NCI-H2081 (cell line): ENCODE data around the gene LRRC8C.

Source experiments
- DNase-seq, 2 experiments: peaks; one replicate each; lab custom pipeline; 2025; lab: John Stamatoyannopoulos, UW

The LRRC8C gene

DNA sequence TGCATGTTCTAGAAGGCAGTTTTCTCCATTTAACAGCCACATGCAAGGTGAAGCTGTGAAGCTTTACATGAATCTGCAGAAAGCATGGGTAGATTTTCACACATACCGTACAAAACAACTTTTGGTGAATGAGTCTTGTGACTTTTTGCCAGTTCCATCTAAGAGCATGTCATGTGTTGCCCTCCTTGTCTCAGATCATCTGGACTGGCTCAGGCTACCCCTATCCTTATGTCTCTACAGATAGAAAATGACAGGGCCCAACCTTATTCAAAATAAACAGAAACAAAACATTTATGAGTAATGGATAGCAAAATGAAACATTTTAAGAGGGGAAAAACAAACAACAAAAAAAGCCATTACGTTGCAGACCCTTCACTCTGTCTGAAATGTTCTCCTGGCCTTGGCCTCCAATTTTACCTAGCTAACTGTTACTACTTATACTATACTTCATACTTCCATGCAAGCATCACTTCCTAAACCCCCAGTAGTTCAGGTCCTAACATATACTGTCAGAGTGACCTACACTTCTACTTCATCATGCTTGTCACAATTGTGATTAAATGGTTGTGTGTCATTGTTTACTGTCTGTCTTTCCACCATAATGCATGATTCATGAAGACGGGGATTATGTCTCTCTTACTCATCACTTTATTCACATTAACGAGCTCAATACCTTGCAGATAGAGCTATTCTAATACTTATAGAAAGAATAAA is 39.0 kb downstream of the LRRC8C start:
- no peak for DNase-seq

DNA sequence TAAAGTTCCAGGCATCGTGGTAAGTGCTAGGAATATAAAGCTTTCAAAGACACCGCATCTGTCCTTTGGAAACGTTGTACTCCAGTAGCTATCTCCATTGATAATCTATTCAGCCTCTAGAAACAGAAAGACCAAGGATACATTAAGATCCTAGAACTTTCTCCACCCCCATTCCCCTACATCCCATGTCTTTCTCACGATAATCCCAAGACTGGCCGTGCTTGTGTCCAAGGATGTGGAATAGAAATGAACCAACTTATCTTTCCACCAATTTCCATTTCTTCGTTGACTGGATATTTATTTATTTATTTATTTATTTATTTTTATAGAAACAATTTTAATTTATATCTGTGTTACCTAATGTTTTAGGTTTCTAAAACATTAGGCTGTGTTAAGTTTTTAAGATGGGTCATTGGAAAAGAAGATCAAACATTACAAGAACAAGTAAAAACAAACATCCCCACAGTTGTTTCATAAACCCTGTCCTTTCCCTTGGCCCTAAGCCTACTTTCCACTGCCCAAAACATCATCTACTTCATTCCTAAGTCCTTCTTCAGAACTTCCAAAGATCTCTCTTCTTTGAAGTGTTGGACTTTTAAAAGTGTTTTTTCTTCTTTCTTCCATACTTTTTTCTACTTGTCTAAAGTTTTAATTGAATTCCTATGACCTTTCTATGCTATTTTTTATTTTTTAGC is 39.7 kb downstream of the LRRC8C start:
- DNase-seq: no peak

DNA sequence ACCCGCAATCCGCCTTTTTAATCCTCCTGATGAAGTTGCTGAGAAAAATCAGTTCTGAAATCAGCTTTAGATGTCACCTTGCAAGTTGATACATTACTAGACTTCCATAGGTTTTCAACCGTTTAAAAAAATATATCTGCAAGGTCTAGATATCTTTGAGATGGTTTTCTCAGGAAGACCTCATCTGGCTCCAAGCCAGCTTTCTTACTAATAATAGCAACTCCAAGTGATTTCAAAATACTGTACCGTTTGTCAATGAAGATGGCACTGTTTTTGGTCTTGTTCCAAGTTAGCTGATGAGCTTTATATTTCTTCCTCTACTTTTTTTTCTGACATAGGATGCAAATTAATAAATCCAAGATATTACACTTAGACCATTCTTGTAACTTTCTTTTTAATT is 40.3 kb downstream of the LRRC8C start:
- no peak for DNase-seq

DNA sequence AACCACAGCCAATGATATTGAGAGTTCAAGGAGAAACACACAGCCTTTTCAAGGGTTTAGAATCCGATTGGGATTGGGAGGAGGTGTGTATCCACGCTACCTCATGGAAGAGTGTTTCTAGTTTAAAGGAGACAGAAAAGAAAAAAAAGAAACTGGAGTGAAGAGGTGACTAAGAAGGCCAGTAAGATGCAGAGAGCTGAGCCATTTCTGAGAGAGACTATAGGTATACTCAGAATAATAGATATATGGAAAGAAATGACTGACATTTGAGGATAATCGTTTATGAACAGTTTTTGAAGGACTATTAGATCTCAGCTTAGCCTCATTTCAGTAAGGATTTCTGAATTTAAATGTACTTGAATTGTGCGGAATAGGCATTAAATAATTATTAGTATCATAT is 42.8 kb downstream of the LRRC8C start:
- DNase-seq: no peak

DNA sequence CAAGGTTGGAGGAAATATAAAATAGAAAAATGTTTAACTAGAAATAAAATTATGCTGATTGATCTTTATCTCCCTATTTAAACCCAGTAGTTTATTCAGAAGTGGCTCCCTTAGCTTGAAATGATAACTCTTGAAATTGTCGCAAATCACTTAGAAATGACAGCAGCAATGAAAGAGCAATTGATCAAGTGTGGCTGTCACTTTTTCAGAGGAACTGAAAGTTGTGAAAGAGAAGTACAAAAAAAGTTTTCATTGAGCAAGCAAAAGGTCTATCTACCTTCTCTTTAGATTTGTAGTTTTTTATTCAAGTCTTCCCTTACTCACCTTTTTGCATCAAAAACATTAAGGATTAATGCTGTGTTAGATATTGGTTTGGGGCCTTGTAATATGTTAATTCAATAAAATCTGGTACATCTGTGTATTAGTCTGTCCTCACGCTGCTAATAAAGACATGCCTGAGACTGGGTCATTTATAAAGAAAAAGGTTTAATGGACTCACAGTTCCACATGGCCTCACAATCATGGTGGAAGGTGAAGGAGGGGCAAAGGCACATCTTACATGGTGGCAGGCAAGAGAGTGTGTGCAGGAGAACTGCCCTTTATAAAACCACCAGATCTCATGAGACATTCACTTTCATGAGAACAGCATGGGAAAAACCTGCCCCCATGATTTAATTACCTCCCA is 48.3 kb downstream of the LRRC8C start:
- no peak for DNase-seq

DNA sequence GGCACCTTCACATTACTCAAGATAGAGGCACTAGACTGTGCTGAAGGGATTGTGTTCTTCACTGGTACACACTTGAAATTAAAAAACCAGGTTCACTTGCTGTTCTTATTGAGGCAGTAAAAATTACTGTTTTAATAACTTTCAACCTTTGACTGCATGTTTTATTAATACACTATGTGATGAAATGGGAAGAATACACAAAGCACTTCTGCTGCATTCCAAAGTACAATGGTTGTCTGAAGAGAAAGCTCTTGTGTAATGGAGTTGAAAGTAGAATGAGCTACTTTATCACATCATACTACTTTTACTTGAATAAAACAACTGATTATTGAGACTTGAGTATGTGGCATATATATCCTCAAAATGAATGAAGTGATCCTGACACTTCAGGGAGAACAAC is 49.7 kb downstream of the LRRC8C start:
- no peak for DNase-seq

DNA sequence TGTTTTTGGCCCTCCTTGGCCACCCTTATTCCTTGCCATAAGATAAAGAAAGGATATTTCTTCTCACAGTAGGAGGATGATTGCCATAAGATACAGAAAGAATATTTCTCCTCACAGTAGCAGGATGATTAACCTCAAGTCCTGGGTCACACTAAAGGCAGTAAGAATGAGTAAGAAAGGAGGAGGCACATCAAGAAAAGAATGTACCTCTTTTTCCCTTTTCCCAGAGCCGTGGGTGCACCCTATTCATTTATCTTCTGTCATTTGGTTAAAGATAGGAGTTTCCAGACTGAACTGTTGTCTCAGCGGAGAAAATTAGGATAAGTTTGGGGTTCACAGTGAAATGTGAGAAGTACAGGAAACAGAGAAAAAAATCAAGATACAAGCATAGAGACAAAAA is 52.5 kb downstream of the LRRC8C start:
- no peak for DNase-seq

DNA sequence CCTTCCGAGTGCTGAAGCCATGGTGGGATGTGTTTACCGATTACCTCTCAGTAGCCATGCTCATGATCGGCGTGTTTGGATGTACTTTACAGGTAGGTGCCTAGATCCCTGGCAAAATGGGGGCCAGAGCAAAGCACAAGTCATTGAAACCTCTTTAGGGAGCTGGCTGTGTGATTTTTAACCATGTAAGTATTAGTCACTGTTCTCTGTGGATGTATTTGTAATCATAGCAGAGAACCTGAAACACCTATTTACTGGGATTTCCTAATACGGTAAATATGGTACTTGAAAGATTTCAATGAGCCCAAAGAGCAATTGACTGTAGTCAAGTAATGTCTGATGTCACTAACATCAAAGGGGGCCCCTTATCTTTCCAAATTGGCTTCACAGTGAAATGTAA is 53.6 kb downstream of the LRRC8C start:
- no peak for DNase-seq

DNA sequence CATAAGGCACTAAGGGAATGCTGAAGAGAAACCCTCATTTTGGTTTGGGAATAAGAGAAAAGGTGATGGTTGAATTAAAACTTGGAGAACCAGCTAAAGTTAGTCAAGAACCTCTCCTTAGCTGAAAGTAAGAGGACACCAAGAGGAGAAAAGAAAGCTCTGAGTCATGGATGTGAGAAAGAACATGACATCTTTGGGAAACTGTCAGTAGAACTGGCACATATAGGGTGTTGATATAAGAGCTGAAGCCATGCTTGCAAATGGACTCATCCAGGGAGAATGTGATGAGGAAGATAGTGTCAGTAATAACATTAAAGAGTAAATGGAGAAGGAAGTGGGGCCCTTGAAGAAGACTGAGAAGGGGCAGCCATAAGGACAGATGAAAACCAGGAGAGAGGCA is 54.3 kb downstream of the LRRC8C start:
- no peak for DNase-seq

DNA sequence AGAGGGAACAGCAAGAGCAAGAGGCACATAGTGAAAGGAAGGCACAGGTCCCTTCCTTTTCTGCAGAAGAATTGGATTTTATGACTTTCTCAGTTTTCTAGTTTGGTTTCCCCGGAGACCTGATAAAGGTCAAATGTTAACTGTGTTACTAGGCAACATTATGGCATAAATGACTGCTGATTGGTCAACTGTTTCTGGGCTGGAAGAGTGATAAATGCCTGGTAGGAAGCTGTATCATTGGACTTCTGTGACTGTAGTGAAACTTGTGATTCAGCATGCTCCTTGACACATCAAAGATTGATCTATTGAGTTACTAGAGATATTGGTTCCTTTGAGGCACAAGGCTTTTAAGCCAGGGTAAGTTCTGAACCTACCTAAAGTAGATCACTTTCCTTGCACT is 55.7 kb downstream of the LRRC8C start:
- no peak for DNase-seq

DNA sequence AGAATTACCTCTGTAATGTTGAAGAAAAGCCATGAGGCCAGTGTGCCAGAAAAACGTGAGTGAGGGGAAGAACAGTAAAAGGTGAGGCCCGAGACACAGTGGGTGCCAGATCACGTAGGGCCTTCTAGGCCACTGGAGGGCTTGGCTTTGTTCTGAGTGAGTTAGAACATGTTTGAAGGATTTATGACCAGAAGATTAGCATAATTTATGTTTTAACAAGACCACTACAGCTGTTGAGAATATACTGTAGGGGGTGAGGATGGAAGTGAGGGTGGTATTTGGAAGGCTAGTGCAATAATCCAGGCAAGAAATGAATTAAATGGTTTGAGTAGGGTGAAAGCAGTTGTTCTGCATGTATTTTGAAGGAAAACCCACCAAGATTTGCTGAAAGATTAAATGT is 56.3 kb downstream of the LRRC8C start:
- no peak for DNase-seq

DNA sequence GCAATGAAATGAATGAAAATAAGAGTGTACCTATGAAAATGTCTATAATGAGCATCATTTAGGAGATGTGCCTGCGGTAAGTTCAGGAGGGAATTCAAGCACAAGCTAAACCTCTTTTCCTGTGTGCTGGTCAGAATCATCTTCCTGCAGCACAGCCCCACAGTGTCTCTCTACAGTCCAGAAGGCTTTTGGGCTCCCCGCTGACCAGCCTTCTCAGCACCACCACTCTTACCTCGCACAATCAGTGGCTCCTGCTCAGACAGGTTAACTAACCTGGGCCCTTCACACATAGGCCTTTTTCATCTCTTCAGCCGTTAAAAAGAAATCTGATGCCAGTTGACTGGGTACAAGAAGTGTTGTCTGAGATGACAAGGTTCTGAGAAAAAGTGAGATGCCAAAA is 57.7 kb downstream of the LRRC8C start:
- DNase-seq: no peak

DNA sequence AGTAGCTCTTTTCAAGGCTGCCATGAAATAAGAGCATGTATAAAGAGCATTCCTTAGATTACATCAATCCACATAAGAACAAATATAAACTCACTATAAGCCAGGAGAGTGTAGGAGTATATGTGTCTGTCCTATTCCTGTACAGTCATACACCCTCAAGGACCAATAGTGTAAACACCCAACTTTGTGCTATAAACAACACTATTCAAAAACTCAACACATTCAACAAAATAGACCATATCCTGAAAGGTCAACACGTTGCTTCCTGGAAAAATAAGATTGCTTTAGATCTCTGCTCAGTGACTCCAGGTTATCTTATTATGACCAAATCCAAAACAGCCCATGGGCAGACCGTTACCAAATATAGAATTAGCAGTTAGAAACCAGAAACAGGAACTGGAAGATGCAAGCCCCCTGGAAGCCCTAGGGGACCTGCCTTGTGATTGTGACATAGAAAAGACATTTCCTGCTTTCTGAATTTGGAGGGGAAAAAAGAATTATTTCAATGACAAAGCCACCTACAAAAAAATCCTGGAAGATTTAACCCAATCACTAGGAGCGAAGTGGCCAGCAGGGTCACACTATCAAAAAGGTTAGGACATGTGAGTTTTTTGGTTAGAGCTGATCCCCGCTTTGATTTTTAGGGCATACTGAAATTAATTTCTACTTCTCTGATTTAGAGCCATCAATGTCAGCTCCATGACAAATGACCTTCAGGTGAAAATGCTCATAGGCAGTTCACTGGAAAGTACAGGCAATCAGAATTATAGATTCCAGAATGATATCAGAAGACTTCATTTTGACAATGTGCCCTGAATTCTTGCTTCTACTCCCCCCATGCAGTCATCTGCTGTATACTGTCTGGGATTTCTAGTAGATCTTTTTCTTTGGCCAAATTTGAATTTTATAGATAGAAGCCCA is 59.9 kb downstream of the LRRC8C start:
- DNase-seq: no peak

DNA sequence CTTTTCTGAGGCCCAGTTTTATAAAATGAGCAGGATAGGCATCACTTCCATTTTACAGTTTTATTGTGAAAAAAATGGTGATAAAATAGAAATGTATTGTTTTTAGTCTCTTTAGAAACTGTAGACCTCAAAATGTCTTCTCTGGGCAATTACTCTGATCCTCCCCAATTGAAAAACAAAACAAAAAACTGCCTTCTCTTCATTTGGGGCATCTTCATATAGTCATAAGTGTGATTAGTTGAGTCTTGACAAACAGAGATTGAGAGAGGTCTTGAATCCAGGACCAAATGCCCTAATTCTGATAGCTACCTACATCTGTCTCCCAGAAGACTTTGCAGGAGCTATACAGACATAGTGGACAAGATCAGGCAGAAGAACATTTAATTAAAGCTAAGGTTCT is 62.9 kb downstream of the LRRC8C start:
- DNase-seq: no peak

DNA sequence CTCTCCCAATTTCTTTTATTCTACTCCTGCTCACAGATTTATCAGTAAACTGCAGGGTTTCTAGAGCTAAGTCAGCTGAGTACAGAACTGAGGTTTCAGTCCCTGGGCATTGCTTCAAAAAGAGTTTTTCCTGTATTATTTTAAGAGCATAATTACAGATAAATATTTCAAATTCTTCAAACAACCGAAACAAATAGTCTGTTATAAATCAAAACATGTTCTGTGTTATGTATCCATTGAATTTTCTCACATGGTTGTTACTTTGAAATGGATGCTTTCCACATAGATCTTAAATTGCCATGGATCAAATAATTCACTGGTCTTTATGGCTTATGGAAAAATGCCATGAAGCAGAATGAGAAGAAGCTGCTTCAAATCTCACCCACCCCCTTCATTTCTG is 64.5 kb downstream of the LRRC8C start:
- no peak for DNase-seq

DNA sequence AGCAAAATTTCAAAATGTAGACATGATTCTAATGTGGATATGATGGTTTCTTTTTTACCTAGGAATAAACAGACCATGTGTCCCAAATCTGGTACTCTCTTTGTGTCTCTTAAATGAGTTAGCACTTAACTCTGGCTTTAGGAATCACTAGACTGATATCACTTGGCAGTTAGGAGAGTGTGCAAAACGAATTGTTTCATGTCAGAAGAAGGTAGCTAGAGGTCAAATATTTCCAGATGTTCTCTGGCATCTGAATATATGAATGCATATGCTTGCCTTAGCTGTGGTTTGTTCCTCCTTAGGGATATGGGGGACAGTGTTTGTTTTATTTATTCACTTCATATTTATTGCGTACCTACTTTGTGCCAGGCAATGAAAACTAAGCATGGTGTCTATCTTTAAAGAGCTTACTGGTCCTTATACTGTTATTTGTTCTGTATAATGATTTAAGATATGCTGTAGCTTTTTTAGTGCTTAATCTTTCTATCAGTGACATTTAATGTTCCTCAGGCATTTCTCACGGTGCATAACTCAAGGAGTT is 65.2 kb downstream of the LRRC8C start:
- DNase-seq: no peak

DNA sequence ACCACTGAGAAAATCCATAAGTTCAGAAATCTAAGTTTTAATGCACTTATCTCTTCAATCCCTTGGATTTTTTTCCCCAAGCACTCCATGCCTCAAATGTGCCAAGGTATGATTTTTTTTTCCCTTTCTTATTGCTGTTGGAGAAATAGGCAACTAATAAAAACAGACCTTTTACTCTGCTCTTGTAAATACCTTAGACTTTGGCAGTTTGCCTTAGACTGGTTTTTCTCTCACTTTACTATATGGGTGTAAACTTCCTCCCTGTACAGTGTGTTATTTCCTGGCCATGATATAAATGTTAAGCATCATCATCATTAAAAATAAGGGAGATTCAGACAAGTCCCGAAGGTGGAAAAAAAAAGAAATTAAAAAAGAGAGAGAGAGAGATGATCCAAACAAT is 65.7 kb downstream of the LRRC8C start:
- DNase-seq: no peak

DNA sequence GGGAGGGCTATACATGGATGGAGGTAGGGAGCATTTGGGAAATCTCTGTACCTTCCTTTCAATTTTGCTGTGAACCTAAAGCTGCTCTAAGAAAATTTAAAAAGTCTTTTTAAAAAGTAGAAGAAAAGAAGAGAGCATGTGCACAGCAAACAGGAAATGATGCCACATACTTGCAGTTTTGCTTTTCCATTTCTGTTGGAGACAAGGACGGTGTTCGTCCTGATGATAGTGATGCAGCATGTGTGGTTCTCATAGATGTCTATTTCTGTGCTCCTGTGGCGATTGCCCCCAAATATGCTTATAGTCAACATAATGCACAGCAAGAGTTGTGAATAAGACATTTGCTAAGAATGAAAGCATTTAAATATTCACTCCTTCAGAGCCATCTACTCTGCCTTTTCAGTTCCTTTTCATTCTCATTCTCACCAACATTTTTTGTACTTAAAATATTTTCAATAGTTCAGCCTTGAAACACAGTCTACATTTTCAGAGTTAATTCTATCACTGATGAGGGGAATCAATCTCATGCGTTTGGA is 66.6 kb downstream of the LRRC8C start:
- DNase-seq: no peak

DNA sequence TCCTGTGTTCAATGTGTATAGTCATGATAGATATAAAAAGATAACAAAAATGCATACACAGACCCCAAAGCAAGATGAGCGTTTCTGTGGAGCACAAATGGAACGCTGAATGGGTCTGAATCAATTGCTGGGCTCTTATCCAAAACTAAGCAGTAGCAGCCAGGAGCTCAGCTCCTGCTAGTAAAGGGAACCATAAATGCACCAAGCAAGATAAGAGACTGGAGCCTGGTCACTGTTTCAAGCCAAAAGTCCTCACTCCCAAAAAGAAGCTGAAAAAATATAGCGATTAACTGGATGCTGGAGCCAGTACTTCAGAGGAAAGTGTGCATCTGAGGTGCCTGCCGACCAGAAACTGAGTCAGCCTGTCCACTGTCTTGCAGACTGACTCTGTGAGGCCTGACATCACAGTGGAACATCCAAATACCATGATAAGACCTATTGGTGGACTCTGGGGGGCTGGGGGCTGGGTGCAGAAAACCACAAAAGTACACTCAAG is 68.9 kb downstream of the LRRC8C start:
- no peak for DNase-seq

DNA sequence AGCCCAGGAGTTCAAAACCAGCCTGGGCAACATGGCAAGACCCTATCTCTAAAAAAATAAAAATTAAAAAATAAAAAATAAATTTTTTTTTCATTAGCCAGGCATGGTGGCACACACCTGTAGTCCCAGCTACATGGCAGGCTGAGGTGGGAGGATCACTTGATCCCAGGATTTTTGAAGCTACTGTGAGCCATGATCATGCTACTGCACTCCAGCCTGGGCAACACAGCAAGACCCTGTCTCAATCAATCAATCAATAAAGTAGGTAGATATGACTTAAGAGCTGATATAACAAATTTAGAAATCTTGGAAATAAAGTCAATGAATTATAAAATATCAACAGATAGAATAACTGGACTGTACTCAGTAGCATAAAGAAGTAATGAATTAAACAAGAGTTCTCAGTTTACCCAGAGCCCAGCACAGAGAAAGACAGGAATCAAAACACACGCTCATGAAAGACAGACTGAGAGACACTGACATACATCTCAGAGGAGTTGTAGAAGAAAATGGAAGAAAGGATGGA is 69.7 kb downstream of the LRRC8C start:
- DNase-seq: no peak

DNA sequence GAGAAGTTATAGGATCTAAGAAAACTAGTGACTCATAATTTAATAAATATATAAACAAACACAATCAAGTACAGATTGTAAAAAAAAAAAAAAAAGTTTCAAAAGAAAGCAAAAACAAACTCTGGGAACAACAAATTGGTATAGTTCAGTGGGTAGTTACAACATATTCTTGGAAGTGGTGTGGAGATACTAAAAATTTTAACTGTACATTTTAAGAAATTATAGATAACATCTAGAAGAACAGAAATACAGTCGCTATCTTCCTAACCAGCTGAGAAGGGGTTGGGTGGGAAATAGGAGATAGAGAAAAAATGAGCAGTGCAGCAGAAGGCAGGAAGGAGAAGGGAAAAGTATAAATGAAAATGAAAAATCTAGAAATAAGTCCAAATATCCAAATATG is 70.5 kb downstream of the LRRC8C start:
- DNase-seq: no peak
